B cell (primary cell): ENCODE data around the gene SUB1. TPM values are rescaled to one million over a fixed set of nuclear protein-coding genes. Genes with fewer than 3 reads are reported as not detected.

Source experiments
- ATAC-seq: fragments of 200-7000 bp; cut with Tn5 transposase; one replicate; pipeline ENCODE4 v1.10.0; 2021; ENCODE audit warnings: low read depth, mild to moderate bottlenecking, moderate number of reproducible peaks, moderate library complexity
- CTCF ChIA-PET: fragments of 350-600 bp; sonication (Branson Sonifier 250); formaldehyde crosslinking; loops from one replicate; lab custom pipeline; 2021; ENCODE audit warnings: antibody characterized with exemption, inconsistent platforms; lab: Charles Lee
- POLR2A ChIA-PET: fragments of 350-600 bp; sonication (Branson Sonifier 250); formaldehyde crosslinking; loops from one replicate; lab custom pipeline; 2021; ENCODE audit warnings: antibody characterized with exemption; lab: Charles Lee
- DNase-seq: peaks from one replicate; pipeline ENCODE4 v3.0.0; 2013
- H2AFZ ChIP-seq: 2 replicates; pipeline ENCODE4 v1.6.1; 2012; ENCODE audit warnings: mild to moderate bottlenecking, low read depth, low read length; ENCODE audit not compliant: insufficient read depth, poor library complexity, severe bottlenecking
- H3K27ac ChIP-seq, 2 donors: 1 replicate in 1 of 2; 2 replicates in 1 of 2; pipeline ENCODE4 v1.5.1; 2012 to 2013; ENCODE audit warnings: low read length in 2 of 2, mild to moderate bottlenecking in 2 of 2, moderate library complexity in 1 of 2
- H3K27me3 ChIP-seq, 4 experiments: fragments of 200-600 bp in 1 of 4; sonication (generic) in 1 of 4; replicated peaks in 1 of 4; 1 replicate in 2 of 4; 2 replicates in 2 of 4; pipeline versions ENCODE4 v1.6.1 to v1.7.0; 2013 to 2016; ENCODE audit warnings: low read length in 3 of 4, mild to moderate bottlenecking in 2 of 4, mixed read lengths in 1 of 4, moderate library complexity in 1 of 4; ENCODE audit not compliant: insufficient read depth in 4 of 4, control insufficient read depth in 3 of 4; ENCODE audit errors: control extremely low read depth in 1 of 4
- H3K36me3 ChIP-seq, 2 experiments: replicated peaks in 1 of 2; 1 replicate in 1 of 2; 2 replicates in 1 of 2; pipeline versions ENCODE4 v1.6.1 to v1.7.1; 2013; ENCODE audit warnings: low read length in 1 of 2; ENCODE audit not compliant: insufficient read depth in 2 of 2, control insufficient read depth in 1 of 2; ENCODE audit errors: control extremely low read depth in 1 of 2, extremely low read depth in 1 of 2
- H3K4me1 ChIP-seq, 2 donors: fragments of 200-600 bp in 1 of 2; sonication (generic) in 1 of 2; 1 replicate in 1 of 2; 2 replicates in 1 of 2; pipeline versions ENCODE4 v1.5.1 to v1.6.1; 2013 to 2017; ENCODE audit warnings: low read length in 2 of 2; ENCODE audit not compliant: control insufficient read depth in 2 of 2, insufficient read depth in 2 of 2
- H3K4me2 ChIP-seq: replicated peaks from 2 replicates; pipeline ENCODE3; 2012; ENCODE audit warnings: mild to moderate bottlenecking, low read depth, low read length; ENCODE audit not compliant: poor library complexity, severe bottlenecking
- H3K4me3 ChIP-seq, 5 experiments: fragments of 200-600 bp in 1 of 5; sonication (generic) in 1 of 5; 1 replicate in 3 of 5; 2 replicates in 2 of 5; pipeline versions ENCODE4 v1.5.1 to v1.7.0; 2011 to 2016; ENCODE audit warnings: low read length in 4 of 5, mild to moderate bottlenecking in 4 of 5, low read depth in 2 of 5, control low read depth in 1 of 5, moderate library complexity in 1 of 5; ENCODE audit not compliant: insufficient read depth in 1 of 5; ENCODE audit errors: control extremely low read depth in 1 of 5, extremely low read depth in 1 of 5
- H3K79me2 ChIP-seq: fragments of 200-600 bp; sonication (generic); one replicate; pipeline ENCODE4 v1.6.0; 2016; ENCODE audit warnings: low read length; ENCODE audit not compliant: control insufficient read depth, insufficient read depth
- H3K9ac ChIP-seq: fragments of 200-600 bp; sonication (generic); 2 replicates; pipeline ENCODE4 v1.6.1; 2017; ENCODE audit warnings: mild to moderate bottlenecking, low read length, moderate library complexity
- H3K9me3 ChIP-seq, 3 donors: one replicate each; pipeline versions ENCODE4 v1.6.1 to v1.7.1; 2013; ENCODE audit warnings: low read length in 2 of 3; ENCODE audit not compliant: control insufficient read depth in 2 of 3, insufficient read depth in 1 of 3; ENCODE audit errors: control extremely low read depth in 1 of 3
- H4K20me1 ChIP-seq: 2 replicates; pipeline ENCODE4 v1.6.0; 2012; ENCODE audit warnings: mild to moderate bottlenecking, low read length; ENCODE audit not compliant: insufficient read depth, control insufficient read depth, poor library complexity, severe bottlenecking
- H3K27ac Mint-ChIP-seq: one replicate; pipeline ENCODE4 v1.8.0; 2021; ENCODE audit warnings: mixed read lengths
- H3K27me3 Mint-ChIP-seq: one replicate; pipeline ENCODE4 v1.8.0; 2021; ENCODE audit warnings: mixed read lengths
- H3K4me1 Mint-ChIP-seq: one replicate; pipeline ENCODE4 v1.8.0; 2021; ENCODE audit warnings: mixed read lengths
- H3K4me3 Mint-ChIP-seq: one replicate; pipeline ENCODE4 v1.8.0; 2021; ENCODE audit warnings: mixed read lengths
- H3K9me3 Mint-ChIP-seq: one replicate; pipeline ENCODE4 v1.8.0; 2022; ENCODE audit warnings: mixed read lengths; ENCODE audit not compliant: insufficient read depth
- EZH2 ChIP-seq: IDR thresholded peaks from 2 replicates; pipeline ENCODE4 v1.6.1; 2012; ENCODE audit warnings: borderline replicate concordance, low read depth, mild to moderate bottlenecking, moderate library complexity, low read length; ENCODE audit not compliant: insufficient read depth, poor library complexity, severe bottlenecking
- WGBS: methylation state at CpG from one replicate; pipeline ENCODE4 v1.1.5; 2013; ENCODE audit warnings: missing lambda C conversion rate; ENCODE audit not compliant: insufficient coverage; 5-methylcytosine and 5-hydroxymethylcytosine counted together
- intact Hi-C: fragments of 100-400 bp; cut with micrococcal nuclease; formaldehyde crosslinking; loops from one replicate; pipeline ENCODE4 v1.10.0; 2022
- polyA plus RNA-seq: library from polyadenylated mRNA; depleted of rRNA; stranded (reverse); fragments of >200 nt; gene quantifications from 2 replicates; pipeline ENCODE4 v1.2.3, GENCODE V29; 2012
- total RNA-seq, 2 donors: library from RNA; stranded (reverse); fragments of 120-200 nt in 1 of 2; gene quantifications; 1 replicate in 1 of 2; 2 replicates in 1 of 2; pipeline versions ENCODE4 v1.2.3 to v1.2.4, GENCODE V29; 2013 to 2022
- TF ChIP-seq, protein P1 (sequence below): fragments of 200-600 bp; IDR thresholded peaks from one replicate; pipeline ENCODE4 v1.8.0; 2022; ENCODE audit warnings: antibody characterized with exemption, mild to moderate bottlenecking

Gene SUB1
- total and polyA plus RNA-seq, 2 donors (not counting 1 experiment from before 2014, with no cell fraction given): 55.4 to 117 TPM

DNA sequence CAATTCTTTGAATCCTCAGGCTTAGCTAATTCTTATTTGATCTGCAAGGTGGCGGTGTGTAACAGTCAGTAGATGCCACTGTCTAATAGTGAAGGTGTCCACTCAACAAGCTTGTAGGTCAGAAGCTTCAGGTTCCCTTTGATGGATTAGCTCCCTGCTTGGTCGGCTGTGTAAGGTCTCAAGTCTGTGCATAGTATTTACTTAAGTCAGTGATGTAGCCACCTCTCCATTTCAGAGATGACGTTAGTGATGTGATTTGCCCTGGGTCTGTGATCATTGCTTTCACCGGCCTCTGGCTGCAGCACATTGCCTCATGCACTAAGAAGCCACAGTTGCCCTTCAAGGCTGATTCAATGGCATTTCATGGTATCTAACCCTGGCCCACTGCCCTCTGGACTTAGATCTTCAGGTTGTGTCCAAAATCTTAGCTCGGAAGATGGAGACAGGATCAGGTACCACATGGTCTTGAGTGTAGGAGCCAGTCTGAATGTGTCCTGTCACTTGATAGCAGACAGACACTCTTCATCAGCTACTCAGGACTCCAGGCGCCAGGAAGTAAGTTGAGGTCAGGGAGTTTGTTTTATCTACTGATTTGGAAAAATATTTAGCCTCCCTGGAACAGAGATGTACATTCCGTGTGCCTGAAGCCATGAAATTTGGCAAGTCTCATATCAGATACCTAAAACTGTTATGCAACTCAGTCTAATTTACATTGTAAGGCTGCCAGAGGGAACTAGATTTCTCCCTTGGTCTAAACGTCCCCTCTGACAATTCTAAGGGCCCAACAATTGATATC, 42.9 kb downstream of the SUB1 start:
- CTCF ChIA-PET: interaction anchor here (0.9 to 1.1 kb wide), 2 partner anchors 15 to 138 kb away, joined by 3 to 4 read pairs; no protein-coding TSS in a partner anchor
- 91% methylated on average over 6 of the region's 8 CpGs for WGBS
- POLR2A ChIA-PET: no interaction called here

More for the DNA sequence above, 42.9 kb downstream of the SUB1 start:
- Histone ChIP-seq H3K79me2 (no peaks in the 10 kb centered on the region), H3K9ac (no peak overlapping the region), H3K4me1 (no peaks in the 10 kb centered on the region), H3K36me3 (no peaks in the 10 kb centered on the region), H3K27ac (no peak overlapping the region), H4K20me1 (no peaks in the 10 kb centered on the region), H2AFZ (no peak overlapping the region), H3K9me3 (no peaks in the 10 kb centered on the region), H3K27me3 (no peaks in the 10 kb centered on the region), H3K4me3 (no peak overlapping the region), H3K4me2 (no peak overlapping the region)
- Mint-ChIP-seq H3K4me1 (no peaks in the 10 kb centered on the region), H3K27ac (no peak overlapping the region), H3K4me3 (no peak overlapping the region), H3K27me3 (peaks cover 6% of the 10 kb centered on the region), H3K9me3 (no peaks in the 10 kb centered on the region)
- no peak for TF ChIP-seq EZH2
- TF ChIP-seq, protein P1, sequence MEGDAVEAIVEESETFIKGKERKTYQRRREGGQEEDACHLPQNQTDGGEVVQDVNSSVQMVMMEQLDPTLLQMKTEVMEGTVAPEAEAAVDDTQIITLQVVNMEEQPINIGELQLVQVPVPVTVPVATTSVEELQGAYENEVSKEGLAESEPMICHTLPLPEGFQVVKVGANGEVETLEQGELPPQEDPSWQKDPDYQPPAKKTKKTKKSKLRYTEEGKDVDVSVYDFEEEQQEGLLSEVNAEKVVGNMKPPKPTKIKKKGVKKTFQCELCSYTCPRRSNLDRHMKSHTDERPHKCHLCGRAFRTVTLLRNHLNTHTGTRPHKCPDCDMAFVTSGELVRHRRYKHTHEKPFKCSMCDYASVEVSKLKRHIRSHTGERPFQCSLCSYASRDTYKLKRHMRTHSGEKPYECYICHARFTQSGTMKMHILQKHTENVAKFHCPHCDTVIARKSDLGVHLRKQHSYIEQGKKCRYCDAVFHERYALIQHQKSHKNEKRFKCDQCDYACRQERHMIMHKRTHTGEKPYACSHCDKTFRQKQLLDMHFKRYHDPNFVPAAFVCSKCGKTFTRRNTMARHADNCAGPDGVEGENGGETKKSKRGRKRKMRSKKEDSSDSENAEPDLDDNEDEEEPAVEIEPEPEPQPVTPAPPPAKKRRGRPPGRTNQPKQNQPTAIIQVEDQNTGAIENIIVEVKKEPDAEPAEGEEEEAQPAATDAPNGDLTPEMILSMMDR: no peak
- ATAC-seq: no peak
- no peak for DNase-seq
- intact Hi-C loops: no loop called here
